Measurements from ENCODE around the gene CMKLR1. TPM values are rescaled to one million over a fixed set of nuclear protein-coding genes. Genes with fewer than 3 reads are reported as not detected.

CMKLR1 gene
- total RNA-seq, 2 donors from 2014 or later, result not detected

DNA sequence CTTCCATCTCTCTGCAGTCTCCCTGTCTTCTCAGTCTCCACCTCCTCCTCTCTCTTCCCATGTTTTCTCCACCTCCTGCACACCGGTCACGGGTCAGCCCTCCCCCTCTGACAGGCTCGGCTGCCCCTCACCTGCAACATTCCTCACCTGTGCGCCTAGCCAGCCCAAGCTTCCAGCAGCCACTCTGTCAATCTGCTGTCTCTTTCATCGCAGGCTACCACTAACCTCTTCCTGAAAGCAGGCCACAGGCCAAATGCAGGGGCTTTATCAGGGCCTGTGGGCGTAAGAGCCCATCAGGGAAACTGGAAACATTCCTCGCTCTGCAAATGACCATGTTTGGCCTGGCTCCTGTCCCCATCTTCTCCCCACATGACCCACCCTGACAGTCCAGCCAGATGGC is 34.5 kb downstream of the CMKLR1 start:
- Histone ChIP-seq H3K9ac (ENCODE audit: extremely low read depth, low read length, poor library complexity, severe bottlenecking) (no peak overlapping the region), H3K27me3 (ENCODE audit: control insufficient read depth, insufficient read depth, low read length, poor library complexity, severe bottlenecking) (no peaks in the 10 kb centered on the region), H3K27ac (ENCODE audit: low read depth, low read length) (no peak overlapping the region), H3K4me3 (ENCODE audit: low read length) (no peak overlapping the region), H3K9me3 (ENCODE audit: control insufficient read depth, low read length) (no peaks in the 10 kb centered on the region), H3K36me3 (ENCODE audit: control insufficient read depth, insufficient read depth, low read length) (no peaks in the 10 kb centered on the region), H3K4me1 (ENCODE audit: control insufficient read depth, insufficient read depth, low read length) (peaks cover 9% of the 10 kb centered on the region)
- Mint-ChIP-seq H3K27ac (peak overlapping the region; percentile 59), H3K4me3 (no peak overlapping the region), H3K4me1 (peaks cover 41% of the 10 kb centered on the region), H3K9me3 (no peaks in the 10 kb centered on the region), H3K27me3 (ENCODE audit: insufficient read depth) (no peaks in the 10 kb centered on the region), H3K36me3 (ENCODE audit: low read depth) (no peaks in the 10 kb centered on the region)
- 58 to 62% methylated on average over 5 to 7 of the region's 7 CpGs for WGBS, 2 experiments (ENCODE audit: insufficient coverage in 1 of 2, insufficient read length in 1 of 2)
- peak; percentile 94 for DNase-seq
- TF ChIP-seq, protein P1, sequence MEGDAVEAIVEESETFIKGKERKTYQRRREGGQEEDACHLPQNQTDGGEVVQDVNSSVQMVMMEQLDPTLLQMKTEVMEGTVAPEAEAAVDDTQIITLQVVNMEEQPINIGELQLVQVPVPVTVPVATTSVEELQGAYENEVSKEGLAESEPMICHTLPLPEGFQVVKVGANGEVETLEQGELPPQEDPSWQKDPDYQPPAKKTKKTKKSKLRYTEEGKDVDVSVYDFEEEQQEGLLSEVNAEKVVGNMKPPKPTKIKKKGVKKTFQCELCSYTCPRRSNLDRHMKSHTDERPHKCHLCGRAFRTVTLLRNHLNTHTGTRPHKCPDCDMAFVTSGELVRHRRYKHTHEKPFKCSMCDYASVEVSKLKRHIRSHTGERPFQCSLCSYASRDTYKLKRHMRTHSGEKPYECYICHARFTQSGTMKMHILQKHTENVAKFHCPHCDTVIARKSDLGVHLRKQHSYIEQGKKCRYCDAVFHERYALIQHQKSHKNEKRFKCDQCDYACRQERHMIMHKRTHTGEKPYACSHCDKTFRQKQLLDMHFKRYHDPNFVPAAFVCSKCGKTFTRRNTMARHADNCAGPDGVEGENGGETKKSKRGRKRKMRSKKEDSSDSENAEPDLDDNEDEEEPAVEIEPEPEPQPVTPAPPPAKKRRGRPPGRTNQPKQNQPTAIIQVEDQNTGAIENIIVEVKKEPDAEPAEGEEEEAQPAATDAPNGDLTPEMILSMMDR (conservative IDR thresholded peaks at IDR 0.05), result no peak

DNA sequence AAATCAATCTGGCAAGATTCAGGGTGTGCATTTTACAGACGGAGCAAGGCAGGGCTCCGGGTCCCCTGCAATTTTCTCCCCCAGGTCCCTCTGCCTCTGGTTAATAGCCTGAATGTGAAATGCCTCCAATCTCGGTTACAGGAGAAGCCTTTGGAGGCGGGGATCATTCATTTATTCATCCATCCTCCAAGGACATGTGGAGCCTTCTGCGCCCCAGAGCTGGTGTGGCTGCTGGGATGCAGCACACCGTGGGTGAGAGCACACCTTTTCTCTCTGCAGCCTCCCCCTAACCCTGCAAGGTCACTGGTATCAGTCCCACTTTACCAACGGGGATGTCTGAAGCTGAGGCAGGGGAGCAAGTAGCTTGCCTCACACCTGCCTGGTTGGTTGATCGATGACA is 35.4 kb downstream of the CMKLR1 start:
- no peaks in the 10 kb centered on the region for H3K27me3 ChIP-seq (ENCODE audit: control insufficient read depth, insufficient read depth, low read length, poor library complexity, severe bottlenecking)
- H3K36me3 Mint-ChIP-seq (ENCODE audit: low read depth), result no peaks in the 10 kb centered on the region
- H3K4me1 Mint-ChIP-seq, result peaks cover 38% of the 10 kb centered on the region
- no peaks in the 10 kb centered on the region for H3K36me3 ChIP-seq (ENCODE audit: control insufficient read depth, insufficient read depth, low read length)
- no peaks in the 10 kb centered on the region for H3K27me3 Mint-ChIP-seq (ENCODE audit: insufficient read depth)
- no peak overlapping the region for H3K4me3 Mint-ChIP-seq
- no peak overlapping the region for H3K9ac ChIP-seq (ENCODE audit: extremely low read depth, low read length, poor library complexity, severe bottlenecking)
- TF ChIP-seq, protein P1 (conservative IDR thresholded peaks at IDR 0.05), result no peak
- no peak overlapping the region for H3K27ac Mint-ChIP-seq
- H3K9me3 ChIP-seq (ENCODE audit: control insufficient read depth, low read length), result no peaks in the 10 kb centered on the region
- no peak for DNase-seq
- 90 to 94% methylated on average over 4 to 8 of the region's 8 CpGs for WGBS, 2 experiments (ENCODE audit: insufficient coverage in 1 of 2, insufficient read length in 1 of 2)
- H3K4me1 ChIP-seq (ENCODE audit: control insufficient read depth, insufficient read depth, low read length), result peaks cover 9% of the 10 kb centered on the region
- no peak overlapping the region for H3K27ac ChIP-seq (ENCODE audit: low read depth, low read length)
- H3K9me3 Mint-ChIP-seq, result no peaks in the 10 kb centered on the region
- no peak overlapping the region for H3K4me3 ChIP-seq (ENCODE audit: low read length)

DNA sequence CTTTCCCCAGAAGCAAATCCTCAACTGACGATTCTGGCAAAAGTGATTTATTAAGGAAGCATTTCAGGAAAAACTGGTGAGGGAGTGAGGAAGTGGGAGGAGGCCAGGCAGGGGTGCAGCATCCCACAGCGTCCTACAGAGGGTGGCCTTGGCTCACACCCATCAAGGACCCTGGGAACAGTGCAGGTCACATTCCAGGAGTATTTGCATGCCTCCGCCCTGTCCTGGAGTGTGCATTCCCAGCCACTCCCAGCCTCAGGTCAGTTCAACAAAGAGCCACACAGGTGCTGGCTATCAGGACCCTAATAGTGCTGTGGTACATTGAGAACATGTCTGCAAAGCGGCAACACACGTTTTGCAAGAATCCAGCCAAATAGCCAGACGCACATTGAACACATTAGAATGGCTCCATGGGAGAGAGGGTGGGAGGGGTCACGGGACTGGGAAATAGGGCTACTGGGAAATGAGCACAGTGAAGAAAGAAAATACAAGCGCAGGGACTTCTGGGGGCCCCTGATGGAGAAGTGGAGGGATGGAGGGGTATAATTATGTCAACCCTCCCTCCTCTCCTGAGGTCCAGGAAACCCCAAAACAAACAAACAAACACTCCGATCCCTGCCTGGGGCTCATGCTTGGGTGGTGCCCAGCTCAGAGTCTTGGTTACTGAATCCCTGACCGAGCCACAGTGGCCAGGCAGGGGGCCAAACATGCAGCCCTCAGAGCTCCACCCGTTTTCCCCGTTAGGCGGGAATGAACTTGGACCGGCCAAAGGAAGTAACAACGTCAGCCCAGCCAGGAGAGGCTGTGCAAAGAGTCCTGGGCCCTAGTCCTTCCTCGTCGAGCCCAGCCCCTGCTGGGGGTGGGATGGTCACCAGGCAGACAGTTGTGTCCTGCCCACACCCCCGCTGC is 36.5 kb downstream of the CMKLR1 start:
- peak; percentile 92 for DNase-seq
- Mint-ChIP-seq H3K27ac (peak overlapping the region; percentile 82), H3K4me1 (peaks cover 31% of the 10 kb centered on the region)

More for the DNA sequence above, 36.5 kb downstream of the CMKLR1 start:
- H3K4me3 Mint-ChIP-seq, result no peak overlapping the region
- H3K9me3 ChIP-seq (ENCODE audit: control insufficient read depth, low read length), result no peaks in the 10 kb centered on the region
- H3K27me3 ChIP-seq (ENCODE audit: control insufficient read depth, insufficient read depth, low read length, poor library complexity, severe bottlenecking), result no peaks in the 10 kb centered on the region
- 83 to 84% methylated on average over 17 of the region's 18 CpGs for WGBS, 2 experiments (ENCODE audit: insufficient coverage in 1 of 2, insufficient read length in 1 of 2)
- no peaks in the 10 kb centered on the region for H3K36me3 ChIP-seq (ENCODE audit: control insufficient read depth, insufficient read depth, low read length)
- H3K9ac ChIP-seq (ENCODE audit: extremely low read depth, low read length, poor library complexity, severe bottlenecking), result no peak overlapping the region
- peaks cover 9% of the 10 kb centered on the region for H3K4me1 ChIP-seq (ENCODE audit: control insufficient read depth, insufficient read depth, low read length)
- no peak overlapping the region for H3K4me3 ChIP-seq (ENCODE audit: low read length)
- H3K9me3 Mint-ChIP-seq, result no peaks in the 10 kb centered on the region
- peak overlapping the region; percentile 12 for H3K27ac ChIP-seq (ENCODE audit: low read depth, low read length)
- TF ChIP-seq, protein P1 (conservative IDR thresholded peaks at IDR 0.05), result peak; percentile 71
- H3K27me3 Mint-ChIP-seq (ENCODE audit: insufficient read depth), result no peaks in the 10 kb centered on the region
- no peaks in the 10 kb centered on the region for H3K36me3 Mint-ChIP-seq (ENCODE audit: low read depth)
